Globus pallidus (tissue), 1 donor: ENCODE results near the gene ZCCHC3.

Experiments
- DNase-seq: peaks from one replicate; pipeline ENCODE4 v3.0.0-alpha.2; 2015; ENCODE audit warnings: low spot score

Gene ZCCHC3

DNA sequence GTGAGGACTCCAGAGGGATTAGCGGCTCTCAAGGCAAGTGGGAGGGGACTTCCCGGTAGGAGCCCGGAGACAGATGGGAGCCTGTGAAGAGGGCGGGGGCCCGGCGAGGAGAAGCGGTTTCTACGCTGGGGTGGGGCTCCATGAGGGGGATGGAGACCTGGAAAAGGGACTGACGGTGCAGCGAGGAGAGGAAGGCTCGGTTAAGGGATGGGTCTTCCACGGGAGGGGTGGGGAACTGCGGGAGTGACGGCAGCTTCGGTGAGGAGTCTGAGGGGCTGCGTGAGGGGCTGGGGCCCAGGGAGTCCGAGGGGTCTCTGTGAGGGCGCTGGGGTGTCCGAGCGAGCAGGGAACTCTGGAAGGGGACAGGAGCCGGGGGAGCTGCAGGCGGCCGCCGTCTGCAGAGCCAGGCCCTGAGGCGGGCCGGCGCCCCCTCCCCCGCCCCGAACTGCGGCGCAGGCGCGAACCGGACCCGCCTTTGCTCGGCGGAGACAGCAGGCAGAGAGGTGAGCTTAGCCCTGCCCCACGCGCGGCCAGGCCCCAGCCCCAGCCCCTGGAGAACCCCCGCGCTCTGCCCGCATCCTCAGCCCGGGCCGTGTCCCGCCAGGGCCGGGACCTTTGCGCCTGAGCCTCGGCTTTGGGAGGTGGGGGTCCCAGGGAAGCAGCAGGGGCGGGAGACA lies 49.4 kb downstream of the ZCCHC3 start, which contains the start of gene NRSN2:
NRSN2 (plus strand) TSS at position 472 of the 677 bp plus-strand sequence. CDS start 2,533 bp downstream, outside the sequence.
- no peak for DNase-seq

DNA sequence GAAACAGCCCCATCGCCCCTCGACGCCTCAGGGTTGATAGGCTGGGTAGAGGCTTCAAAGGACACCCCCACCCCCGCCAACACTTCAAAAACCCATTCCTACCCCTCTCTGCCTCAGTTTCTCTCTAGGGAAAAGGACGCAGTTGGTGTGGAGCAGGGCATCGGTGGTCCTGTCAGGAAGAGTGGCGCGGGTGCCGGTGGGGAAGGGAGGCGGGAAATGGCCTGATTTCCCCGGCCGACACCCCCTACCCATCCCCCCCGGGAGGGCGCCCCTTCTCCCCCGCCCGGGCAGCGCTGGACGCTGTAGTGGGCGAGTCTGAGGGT lies 49.9 kb downstream of the ZCCHC3 start:
- DNase-seq, result no peak

- peak; percentile 88 for DNase-seq
Observed at GRCh38 chr20:347640-348484, 50.5 kb downstream of the ZCCHC3 start.

- no peak for DNase-seq
Observed at GRCh38 chr20:348972-349841, 51.8 kb downstream of the ZCCHC3 start.
